PC-9 (cell line): ENCODE results near the gene TMTC2. TPM values are rescaled to one million over a fixed set of nuclear protein-coding genes. Genes with fewer than 3 reads are reported as not detected.

Experiments
- BruUV-seq: library from RNA; stranded (reverse); fragments of 400-500 nt; replicated peaks from 2 replicates; lab custom pipeline; 2021; lab: Mats Ljungman, UMichigan
- CTCF ChIA-PET: fragments of 300-600 bp; sonication (Branson Sonifier 250); formaldehyde crosslinking; loops from one replicate; lab custom pipeline; 2022; ENCODE audit warnings: antibody characterized with exemption; lab: Charles Lee
- POLR2A ChIA-PET: fragments of 300-600 bp; sonication (Branson Sonifier 250); formaldehyde crosslinking; loops from one replicate; lab custom pipeline; 2022; ENCODE audit warnings: antibody characterized with exemption; ENCODE audit not compliant: unreplicated experiment; lab: Charles Lee
- DNase-seq, 2 experiments: peaks; one replicate each; pipeline versions ENCODE4 v3.0.0 to v3.0.0-alpha.2; 2015 to 2022; ENCODE audit warnings: mixed read lengths in 1 of 2
- H2AFZ ChIP-seq: fragments of 200-600 bp; sonication (generic); 2 replicates; pipeline ENCODE4 v1.8.1; 2017; ENCODE audit warnings: antibody characterized with exemption
- H3F3A ChIP-seq: fragments of 200-600 bp; sonication (generic); 2 replicates; pipeline ENCODE4 v1.8.1; 2017; ENCODE audit warnings: antibody characterized with exemption, mild to moderate bottlenecking, low read depth; ENCODE audit not compliant: insufficient read depth
- H3K27ac ChIP-seq: fragments of 200-600 bp; sonication (generic); 2 replicates; pipeline ENCODE4 v1.6.1; 2016; ENCODE audit warnings: mixed run types
- H3K27me3 ChIP-seq: fragments of 200-600 bp; sonication (generic); 2 replicates; pipeline ENCODE4 v1.6.1; 2016; ENCODE audit warnings: low read depth, mixed run types; ENCODE audit not compliant: insufficient read depth
- H3K36me3 ChIP-seq: fragments of 200-600 bp; sonication (generic); 2 replicates; pipeline ENCODE4 v1.6.1; 2016; ENCODE audit warnings: low read depth, mixed run types
- H3K4me1 ChIP-seq: fragments of 200-600 bp; sonication (generic); replicated peaks from 2 replicates; pipeline ENCODE4 v1.6.1; 2016; ENCODE audit warnings: mixed run types; ENCODE audit not compliant: insufficient read depth
- H3K4me2 ChIP-seq: fragments of 200-600 bp; sonication (generic); 2 replicates; pipeline ENCODE4 v1.6.1; 2017; ENCODE audit warnings: mixed run types
- H3K4me3 ChIP-seq: fragments of 200-600 bp; sonication (generic); 2 replicates; pipeline ENCODE4 v1.6.1; 2016; ENCODE audit warnings: mixed run types
- H3K79me2 ChIP-seq: fragments of 200-600 bp; sonication (generic); 2 replicates; pipeline ENCODE4 v1.6.1; 2017; ENCODE audit warnings: low read depth, mixed run types
- H3K9me2 ChIP-seq: fragments of 200-600 bp; sonication (generic); 2 replicates; pipeline ENCODE4 v1.8.1; 2017; ENCODE audit warnings: mild to moderate bottlenecking; ENCODE audit not compliant: insufficient read depth
- H3K9me3 ChIP-seq: fragments of 200-600 bp; sonication (generic); 2 replicates; pipeline ENCODE4 v1.8.1; 2016; ENCODE audit warnings: low read depth; ENCODE audit not compliant: insufficient read depth
- H4K20me1 ChIP-seq: fragments of 200-600 bp; sonication (generic); 2 replicates; pipeline ENCODE4 v1.8.1; 2017; ENCODE audit not compliant: insufficient read depth
- EZH2 ChIP-seq: fragments of 200-600 bp; sonication (generic); IDR thresholded peaks from 2 replicates; pipeline ENCODE4 v1.8.0; 2017; ENCODE audit warnings: antibody characterized with exemption, low read depth
- intact Hi-C: fragments of 100-400 bp; cut with micrococcal nuclease; formaldehyde crosslinking; loops from one replicate; pipeline ENCODE4 v1.10.0; 2022; ENCODE audit not compliant: unreplicated experiment
- total RNA-seq: library from RNA; stranded (reverse); gene quantifications from 2 replicates; pipeline ENCODE4 v1.2.3, GENCODE V29; 2021
- TF ChIP-seq, protein P1 (sequence below): fragments of 200-600 bp; sonication (generic); conservative IDR thresholded peaks from 2 replicates; pipeline ENCODE4 v1.6.1; 2017; ENCODE audit warnings: mixed run types, antibody characterized with exemption, mild to moderate bottlenecking, moderate library complexity

Gene TMTC2
- total RNA-seq, 1 experiment from 2014 or later, result 8.6 TPM

DNA sequence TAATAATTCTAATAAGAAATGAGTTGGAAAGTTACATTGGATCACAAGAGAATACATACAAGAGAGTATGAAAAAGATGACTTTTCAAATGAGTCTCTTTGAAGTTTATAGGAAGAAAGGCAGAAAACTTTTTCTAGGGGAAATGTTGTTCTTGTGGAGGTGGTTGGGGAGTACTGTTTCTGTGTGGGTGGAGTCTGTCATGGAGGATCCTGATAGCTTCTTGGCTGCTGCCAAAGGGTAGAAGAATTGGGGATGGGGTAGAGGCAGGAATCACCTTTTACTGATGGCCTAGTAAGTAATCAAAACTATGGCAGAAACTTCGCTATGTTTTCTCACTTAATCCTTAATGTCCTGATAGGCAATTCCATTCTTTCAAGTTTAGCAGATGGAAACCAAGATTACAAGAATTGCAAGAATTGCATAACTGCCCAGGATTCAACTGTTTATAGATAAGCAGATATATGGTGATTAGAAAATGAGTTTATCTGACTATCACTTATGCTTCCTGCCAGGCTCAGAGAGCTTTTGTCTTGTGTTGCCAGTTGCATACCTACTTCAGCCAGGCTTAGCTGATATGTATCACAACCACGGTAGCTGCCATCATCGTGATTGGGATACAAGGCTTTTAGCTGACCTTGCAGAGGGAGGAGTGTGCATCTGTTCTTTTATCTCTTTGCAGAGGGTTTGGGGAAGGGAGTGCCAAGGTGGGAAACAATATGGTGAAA, 463.9 kb downstream of the TMTC2 start:
- Histone ChIP-seq H3K79me2 (no peaks in the 10 kb centered on the region), H3K4me3 (no peak overlapping the region), H3K9me3 (no peaks in the 10 kb centered on the region), H3K27me3 (no peaks in the 10 kb centered on the region), H2AFZ (no peak overlapping the region), H3K36me3 (no peaks in the 10 kb centered on the region), H3K4me1 (no peaks in the 10 kb centered on the region), H3F3A (no peaks in the 10 kb centered on the region), H4K20me1 (no peaks in the 10 kb centered on the region), H3K4me2 (no peak overlapping the region), H3K27ac (no peak overlapping the region), H3K9me2 (no peaks in the 10 kb centered on the region)
- TF ChIP-seq EZH2, result no peak
- TF ChIP-seq, protein P1, sequence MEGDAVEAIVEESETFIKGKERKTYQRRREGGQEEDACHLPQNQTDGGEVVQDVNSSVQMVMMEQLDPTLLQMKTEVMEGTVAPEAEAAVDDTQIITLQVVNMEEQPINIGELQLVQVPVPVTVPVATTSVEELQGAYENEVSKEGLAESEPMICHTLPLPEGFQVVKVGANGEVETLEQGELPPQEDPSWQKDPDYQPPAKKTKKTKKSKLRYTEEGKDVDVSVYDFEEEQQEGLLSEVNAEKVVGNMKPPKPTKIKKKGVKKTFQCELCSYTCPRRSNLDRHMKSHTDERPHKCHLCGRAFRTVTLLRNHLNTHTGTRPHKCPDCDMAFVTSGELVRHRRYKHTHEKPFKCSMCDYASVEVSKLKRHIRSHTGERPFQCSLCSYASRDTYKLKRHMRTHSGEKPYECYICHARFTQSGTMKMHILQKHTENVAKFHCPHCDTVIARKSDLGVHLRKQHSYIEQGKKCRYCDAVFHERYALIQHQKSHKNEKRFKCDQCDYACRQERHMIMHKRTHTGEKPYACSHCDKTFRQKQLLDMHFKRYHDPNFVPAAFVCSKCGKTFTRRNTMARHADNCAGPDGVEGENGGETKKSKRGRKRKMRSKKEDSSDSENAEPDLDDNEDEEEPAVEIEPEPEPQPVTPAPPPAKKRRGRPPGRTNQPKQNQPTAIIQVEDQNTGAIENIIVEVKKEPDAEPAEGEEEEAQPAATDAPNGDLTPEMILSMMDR, result no peak
- ChIA-PET POLR2A (no interaction called here), CTCF (no interaction called here)
- no peak for DNase-seq
- intact Hi-C loops, result no loop called here
- BruUV-seq, result no TSS peak

- no peak overlapping the region for H3K4me3 ChIP-seq
- H3F3A ChIP-seq, result no peaks in the 10 kb centered on the region
- DNase-seq, result no peak
- no peaks in the 10 kb centered on the region for H3K4me1 ChIP-seq
- no peak overlapping the region for H3K4me2 ChIP-seq
- H3K79me2 ChIP-seq, result no peaks in the 10 kb centered on the region
- POLR2A ChIA-PET, result no interaction called here
- no peaks in the 10 kb centered on the region for H3K9me3 ChIP-seq
- CTCF ChIA-PET, result no interaction called here
- H3K27me3 ChIP-seq, result no peaks in the 10 kb centered on the region
- BruUV-seq, result no TSS peak
- H3K9me2 ChIP-seq, result no peaks in the 10 kb centered on the region
- H2AFZ ChIP-seq, result no peak overlapping the region
- H3K36me3 ChIP-seq, result no peaks in the 10 kb centered on the region
- intact Hi-C loops, result no loop called here
- no peaks in the 10 kb centered on the region for H4K20me1 ChIP-seq
- no peak for TF ChIP-seq EZH2
- TF ChIP-seq, protein P1, result no peak
- no peak overlapping the region for H3K27ac ChIP-seq
Observed at GRCh38 chr12:83153177-83153576, 466.5 kb downstream of the TMTC2 start.

- H3F3A ChIP-seq, result no peaks in the 10 kb centered on the region
- H2AFZ ChIP-seq, result peak overlapping the region; percentile 54
- no peak overlapping the region for H3K27ac ChIP-seq
- TF ChIP-seq EZH2, result no peak
- TF ChIP-seq, protein P1, result no peak
- H3K27me3 ChIP-seq, result no peaks in the 10 kb centered on the region
- intact Hi-C loops, result no loop called here
- no peak overlapping the region; the same call in 1 of the 2 replicates for H3K4me3 ChIP-seq
- no peaks in the 10 kb centered on the region for H3K9me2 ChIP-seq
- CTCF ChIA-PET, result no interaction called here
- peak overlapping the region; percentile 28 for H3K4me2 ChIP-seq
- POLR2A ChIA-PET, result no interaction called here
- no TSS peak for BruUV-seq
- no peaks in the 10 kb centered on the region for H3K79me2 ChIP-seq
- H3K9me3 ChIP-seq, result no peaks in the 10 kb centered on the region
- H3K4me1 ChIP-seq, result no peaks in the 10 kb centered on the region
- no peaks in the 10 kb centered on the region for H4K20me1 ChIP-seq
- DNase-seq, result no peak
- no peaks in the 10 kb centered on the region for H3K36me3 ChIP-seq
Observed at GRCh38 chr12:83156815-83157214, 470.1 kb downstream of the TMTC2 start.
